HCT116 (cell line): ENCODE results near the gene DDHD1. TPM values are rescaled to one million over a fixed set of nuclear protein-coding genes. Genes with fewer than 3 reads are reported as not detected.

Experiments
- ATAC-seq: fragments of 200-7000 bp; cut with Tn5 transposase; 2 replicates; pipeline ENCODE4 v1.9.1; 2020; ENCODE audit warnings: mild to moderate bottlenecking, moderate library complexity
- BruUV-seq: library from RNA; stranded (reverse); fragments of 400-500 nt; replicated peaks from 2 replicates; lab custom pipeline; 2021; lab: Mats Ljungman, UMichigan
- CTCF ChIA-PET: fragments of 300-600 bp; sonication (Branson Sonifier 250); formaldehyde crosslinking; loops from one replicate; lab custom pipeline; 2021; ENCODE audit warnings: antibody characterized with exemption; lab: Charles Lee
- POLR2A ChIA-PET: fragments of 300-600, 350-600 bp; sonication (Branson Sonifier 250); formaldehyde crosslinking; loops from one replicate; lab custom pipeline; 2021; ENCODE audit warnings: antibody characterized with exemption; lab: Charles Lee
- RAD21 ChIA-PET, 2 experiments: fragments of 300-600 bp; sonication (Branson Sonifier 250); formaldehyde crosslinking; loops; one replicate each; lab custom pipeline; 2023; ENCODE audit warnings: low total read pairs in 2 of 2; ENCODE audit not compliant: uncharacterized antibody in 2 of 2, unreplicated experiment in 2 of 2, low non-redundant PET in 1 of 2; lab: Charles Lee
- DNase-seq: peaks from one replicate; pipeline ENCODE4 v3.0.0-alpha.2; 2010; ENCODE audit warnings: low read depth, low spot score
- H2AFZ ChIP-seq: fragments of 200-600 bp; shearing (Covaris generic), sonication (generic); 2 replicates; pipeline ENCODE4 v1.6.1; 2017; ENCODE audit warnings: low read depth, mixed run types, mixed read lengths, antibody characterized with exemption, low read length; ENCODE audit not compliant: poor library complexity, severe bottlenecking
- H3K27ac ChIP-seq: 2 replicates; pipeline ENCODE4 v1.5.1; 2012; ENCODE audit warnings: low read depth, low read length
- H3K27me3 ChIP-seq: fragments of 200-600 bp; sonication (generic); 2 replicates; pipeline ENCODE4 v1.6.1; 2016; ENCODE audit warnings: mixed run types, low read length, mixed read lengths; ENCODE audit not compliant: insufficient read depth
- H3K36me3 ChIP-seq, 2 experiments: fragments of 200-500 bp in 1 of 2; fragments of 200-600 bp in 1 of 2; sonication (Bioruptor generic) in 1 of 2; sonication (generic) in 1 of 2; 2 replicates each; pipeline versions ENCODE4 v1.5.1 to v1.6.1; 2014 to 2016; ENCODE audit warnings: low read length in 2 of 2, inconsistent platforms in 1 of 2, mixed read lengths in 1 of 2, mixed run types in 1 of 2; ENCODE audit not compliant: insufficient read depth in 2 of 2, control insufficient read depth in 1 of 2
- H3K4me1 ChIP-seq, 2 experiments: fragments of 200-600 bp in 1 of 2; sonication (generic) in 1 of 2; 2 replicates each; pipeline versions ENCODE4 v1.5.1 to v1.6.1; 2012 to 2017; ENCODE audit warnings: low read length in 2 of 2, inconsistent platforms in 1 of 2, mild to moderate bottlenecking in 1 of 2, mixed read lengths in 1 of 2, mixed run types in 1 of 2, moderate library complexity in 1 of 2; ENCODE audit not compliant: insufficient read depth in 2 of 2, control insufficient read depth in 1 of 2
- H3K4me2 ChIP-seq: fragments of 200-600 bp; sonication (generic); 2 replicates; pipeline ENCODE4 v1.6.1; 2017; ENCODE audit warnings: mixed run types, low read length, mixed read lengths
- H3K4me3 ChIP-seq, 2 experiments: fragments of 200-600 bp in 1 of 2; sonication (generic) in 1 of 2; replicated peaks in 1 of 2; 2 replicates each; pipeline ENCODE4 v1.5.1; 2011 to 2016; ENCODE audit warnings: low read length in 2 of 2, control low read depth in 1 of 2, low read depth in 1 of 2, mild to moderate bottlenecking in 1 of 2, mixed read lengths in 1 of 2, mixed run types in 1 of 2
- H3K79me2 ChIP-seq: fragments of 200-600 bp; sonication (generic); 2 replicates; pipeline ENCODE4 v1.6.1; 2017; ENCODE audit warnings: mild to moderate bottlenecking, mixed run types, low read length, moderate library complexity, mixed read lengths; ENCODE audit not compliant: insufficient read depth
- H3K9ac ChIP-seq: fragments of 200-600 bp; sonication (generic); 2 replicates; pipeline ENCODE4 v1.6.1; 2016; ENCODE audit warnings: low read length, mixed read lengths
- H3K9me2 ChIP-seq: fragments of 200-600 bp; sonication (generic), shearing (Covaris generic); 2 replicates; pipeline ENCODE4 v1.6.1; 2017; ENCODE audit warnings: mixed run types, mild to moderate bottlenecking, moderate library complexity; ENCODE audit not compliant: insufficient read depth
- H3K9me3 ChIP-seq, 2 experiments: fragments of 200-500 bp in 1 of 2; fragments of 200-600 bp in 1 of 2; sonication (Bioruptor generic) in 1 of 2; sonication (generic) in 1 of 2; 2 replicates each; pipeline ENCODE4 v1.6.1; 2014 to 2017; ENCODE audit warnings: low read length in 2 of 2, mixed read lengths in 2 of 2, inconsistent platforms in 1 of 2, low read depth in 1 of 2, mild to moderate bottlenecking in 1 of 2, mixed run types in 1 of 2, moderate library complexity in 1 of 2; ENCODE audit not compliant: control insufficient read depth in 1 of 2, insufficient read depth in 1 of 2
- H4K20me1 ChIP-seq: fragments of 200-600 bp; sonication (generic), shearing (Covaris generic); 2 replicates; pipeline ENCODE4 v1.6.1; 2017; ENCODE audit warnings: mixed run types, mild to moderate bottlenecking, moderate library complexity; ENCODE audit not compliant: insufficient read depth
- CEBPB ChIP-seq: IDR thresholded peaks from 2 replicates; pipeline ENCODE4 v1.6.1; 2012; ENCODE audit warnings: low read depth
- ELF1 ChIP-seq: IDR thresholded peaks from 2 replicates; pipeline ENCODE4 v1.6.1; 2012; ENCODE audit warnings: low read depth, borderline replicate concordance
- JUND ChIP-seq: IDR thresholded peaks from 2 replicates; pipeline ENCODE4 v1.6.1; 2012
- POLR2A ChIP-seq: IDR thresholded peaks from 2 replicates; pipeline ENCODE4 v1.7.0; 2011; ENCODE audit warnings: borderline replicate concordance; ENCODE audit not compliant: insufficient read depth, insufficient read length; ENCODE audit errors: extremely low read depth
- RAD21 ChIP-seq: IDR thresholded peaks from 2 replicates; pipeline ENCODE4 v1.6.1; 2012; ENCODE audit warnings: low read depth, mild to moderate bottlenecking
- SP1 ChIP-seq: IDR thresholded peaks from 2 replicates; pipeline ENCODE4 v1.6.1; 2012; ENCODE audit warnings: low read depth
- SRF ChIP-seq: IDR thresholded peaks from 2 replicates; pipeline ENCODE4 v1.6.1; 2012; ENCODE audit warnings: low read depth
- ZFX ChIP-seq: fragments of 450-650 bp; IDR thresholded peaks from 2 replicates; pipeline ENCODE4 v1.6.1; 2017
- intact Hi-C: fragments of 100-400 bp; cut with micrococcal nuclease; formaldehyde crosslinking; loops from 2 replicates; pipeline ENCODE4 v1.10.0; 2022
- total RNA-seq: library from RNA; stranded (reverse); gene quantifications from one replicate; pipeline ENCODE4 v1.2.1, GENCODE V29; 2021; ENCODE audit not compliant: unreplicated experiment
- TF ChIP-seq, protein P1 (sequence below): IDR thresholded peaks from 2 replicates; pipeline ENCODE4 v1.6.1; 2012
- TF ChIP-seq, protein P2 (sequence below): IDR thresholded peaks from 2 replicates; pipeline ENCODE4 v1.6.1; 2012; ENCODE audit warnings: low read depth
- TF ChIP-seq, protein P3 (sequence below): IDR thresholded peaks from 2 replicates; pipeline ENCODE4 v1.6.1; 2011; ENCODE audit warnings: mild to moderate bottlenecking, low read length, moderate library complexity; ENCODE audit not compliant: insufficient replicate concordance; ENCODE audit errors: extremely low read depth

The DDHD1 gene
- total RNA-seq, 1 experiment from 2014 or later = 26.9 TPM

GRCh38 chr14:52992236-52992870, 160.8 kb downstream of the DDHD1 start:
- Histone ChIP-seq H2AFZ (no peak overlapping the region), H3K27me3 (no peaks in the 10 kb centered on the region), H3K9me3 (no peaks in the 10 kb centered on the region), H3K79me2 (no peaks in the 10 kb centered on the region), H3K9me2 (no peaks in the 10 kb centered on the region), H3K9ac (no peak overlapping the region), H3K4me3 (no peak overlapping the region), H3K36me3 (no peaks in the 10 kb centered on the region), H3K4me2 (no peak overlapping the region), H4K20me1 (no peaks in the 10 kb centered on the region), H3K27ac (no peak overlapping the region), H3K4me1 (no peaks in the 10 kb centered on the region)
- TF ChIP-seq JUND (no peak), CEBPB (no peak), RAD21 (no peak), ELF1 (no peak), SP1 (no peak), POLR2A (no peak), ZFX (no peak), SRF (no peak)
- TF ChIP-seq, protein P1, sequence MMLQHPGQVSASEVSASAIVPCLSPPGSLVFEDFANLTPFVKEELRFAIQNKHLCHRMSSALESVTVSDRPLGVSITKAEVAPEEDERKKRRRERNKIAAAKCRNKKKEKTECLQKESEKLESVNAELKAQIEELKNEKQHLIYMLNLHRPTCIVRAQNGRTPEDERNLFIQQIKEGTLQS = no peak
- TF ChIP-seq, protein P2, sequence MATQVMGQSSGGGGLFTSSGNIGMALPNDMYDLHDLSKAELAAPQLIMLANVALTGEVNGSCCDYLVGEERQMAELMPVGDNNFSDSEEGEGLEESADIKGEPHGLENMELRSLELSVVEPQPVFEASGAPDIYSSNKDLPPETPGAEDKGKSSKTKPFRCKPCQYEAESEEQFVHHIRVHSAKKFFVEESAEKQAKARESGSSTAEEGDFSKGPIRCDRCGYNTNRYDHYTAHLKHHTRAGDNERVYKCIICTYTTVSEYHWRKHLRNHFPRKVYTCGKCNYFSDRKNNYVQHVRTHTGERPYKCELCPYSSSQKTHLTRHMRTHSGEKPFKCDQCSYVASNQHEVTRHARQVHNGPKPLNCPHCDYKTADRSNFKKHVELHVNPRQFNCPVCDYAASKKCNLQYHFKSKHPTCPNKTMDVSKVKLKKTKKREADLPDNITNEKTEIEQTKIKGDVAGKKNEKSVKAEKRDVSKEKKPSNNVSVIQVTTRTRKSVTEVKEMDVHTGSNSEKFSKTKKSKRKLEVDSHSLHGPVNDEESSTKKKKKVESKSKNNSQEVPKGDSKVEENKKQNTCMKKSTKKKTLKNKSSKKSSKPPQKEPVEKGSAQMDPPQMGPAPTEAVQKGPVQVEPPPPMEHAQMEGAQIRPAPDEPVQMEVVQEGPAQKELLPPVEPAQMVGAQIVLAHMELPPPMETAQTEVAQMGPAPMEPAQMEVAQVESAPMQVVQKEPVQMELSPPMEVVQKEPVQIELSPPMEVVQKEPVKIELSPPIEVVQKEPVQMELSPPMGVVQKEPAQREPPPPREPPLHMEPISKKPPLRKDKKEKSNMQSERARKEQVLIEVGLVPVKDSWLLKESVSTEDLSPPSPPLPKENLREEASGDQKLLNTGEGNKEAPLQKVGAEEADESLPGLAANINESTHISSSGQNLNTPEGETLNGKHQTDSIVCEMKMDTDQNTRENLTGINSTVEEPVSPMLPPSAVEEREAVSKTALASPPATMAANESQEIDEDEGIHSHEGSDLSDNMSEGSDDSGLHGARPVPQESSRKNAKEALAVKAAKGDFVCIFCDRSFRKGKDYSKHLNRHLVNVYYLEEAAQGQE = no peak
- TF ChIP-seq, protein P3, sequence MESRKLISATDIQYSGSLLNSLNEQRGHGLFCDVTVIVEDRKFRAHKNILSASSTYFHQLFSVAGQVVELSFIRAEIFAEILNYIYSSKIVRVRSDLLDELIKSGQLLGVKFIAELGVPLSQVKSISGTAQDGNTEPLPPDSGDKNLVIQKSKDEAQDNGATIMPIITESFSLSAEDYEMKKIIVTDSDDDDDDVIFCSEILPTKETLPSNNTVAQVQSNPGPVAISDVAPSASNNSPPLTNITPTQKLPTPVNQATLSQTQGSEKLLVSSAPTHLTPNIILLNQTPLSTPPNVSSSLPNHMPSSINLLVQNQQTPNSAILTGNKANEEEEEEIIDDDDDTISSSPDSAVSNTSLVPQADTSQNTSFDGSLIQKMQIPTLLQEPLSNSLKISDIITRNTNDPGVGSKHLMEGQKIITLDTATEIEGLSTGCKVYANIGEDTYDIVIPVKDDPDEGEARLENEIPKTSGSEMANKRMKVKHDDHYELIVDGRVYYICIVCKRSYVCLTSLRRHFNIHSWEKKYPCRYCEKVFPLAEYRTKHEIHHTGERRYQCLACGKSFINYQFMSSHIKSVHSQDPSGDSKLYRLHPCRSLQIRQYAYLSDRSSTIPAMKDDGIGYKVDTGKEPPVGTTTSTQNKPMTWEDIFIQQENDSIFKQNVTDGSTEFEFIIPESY = no peak
- BruUV-seq = no TSS peak
- intact Hi-C loops = no loop called here
- ChIA-PET CTCF (no interaction called here), POLR2A (no interaction called here), RAD21 (no interaction called here)
- no peak for DNase-seq
- ATAC-seq = no peak
